H9 (cell line): ENCODE measurements around the gene OLR1. TPM values are rescaled to one million over a fixed set of nuclear protein-coding genes. Genes with fewer than 3 reads are reported as not detected.

Experiments
- DNase-seq: peaks from one replicate; pipeline ENCODE4 v3.0.0-alpha.2; 2017
- H2AFZ ChIP-seq: one replicate; pipeline ENCODE4 v1.6.1; 2013; ENCODE audit warnings: mild to moderate bottlenecking, low read length, control low read depth, moderate library complexity
- H2AK5ac ChIP-seq: 2 replicates; pipeline ENCODE4 v1.6.1; 2013; ENCODE audit warnings: low read length, control low read depth, mixed read lengths; ENCODE audit not compliant: insufficient read length
- H2BK120ac ChIP-seq: one replicate; pipeline ENCODE4 v1.6.1; 2013; ENCODE audit warnings: low read depth, mild to moderate bottlenecking, low read length, control low read depth, inconsistent platforms; ENCODE audit not compliant: poor library complexity, severe bottlenecking
- H2BK12ac ChIP-seq: 2 replicates; pipeline ENCODE4 v1.6.1; 2013; ENCODE audit warnings: low read length, control low read depth, mixed read lengths, low read depth; ENCODE audit not compliant: insufficient read length
- H2BK15ac ChIP-seq: 2 replicates; pipeline ENCODE4 v1.6.1; 2013; ENCODE audit warnings: low read depth, low read length, control low read depth
- H2BK20ac ChIP-seq: one replicate; pipeline ENCODE4 v1.6.1; 2013; ENCODE audit warnings: low read depth, mild to moderate bottlenecking, low read length, control low read depth, inconsistent platforms; ENCODE audit not compliant: poor library complexity, severe bottlenecking
- H2BK5ac ChIP-seq: 2 replicates; pipeline ENCODE4 v1.6.1; 2013; ENCODE audit warnings: low read length, control low read depth, mixed read lengths; ENCODE audit not compliant: insufficient read length
- H3K14ac ChIP-seq: 2 replicates; pipeline ENCODE4 v1.6.1; 2013; ENCODE audit warnings: low read length, control low read depth; ENCODE audit not compliant: insufficient read depth
- H3K18ac ChIP-seq: 2 replicates; pipeline ENCODE4 v1.6.1; 2013; ENCODE audit warnings: low read depth, mild to moderate bottlenecking, mixed read lengths, low read length, control low read depth; ENCODE audit not compliant: insufficient read length
- H3K23ac ChIP-seq: 2 replicates; pipeline ENCODE4 v1.6.1; 2013; ENCODE audit warnings: low read length, control low read depth, mixed read lengths, low read depth; ENCODE audit not compliant: insufficient read length
- H3K23me2 ChIP-seq: 2 replicates; pipeline ENCODE4 v1.6.1; 2013; ENCODE audit warnings: low read depth, mild to moderate bottlenecking, mixed read lengths, low read length, control low read depth; ENCODE audit not compliant: insufficient read length, poor library complexity, severe bottlenecking
- H3K27ac ChIP-seq: 2 replicates; pipeline ENCODE4 v1.5.1; 2013; ENCODE audit warnings: low read length, control low read depth, mixed read lengths, low read depth; ENCODE audit not compliant: insufficient read length
- H3K27me3 ChIP-seq: 2 replicates; pipeline ENCODE4 v1.6.1; 2013; ENCODE audit warnings: low read length, control low read depth, inconsistent platforms; ENCODE audit not compliant: insufficient read depth
- H3K4ac ChIP-seq: 2 replicates; pipeline ENCODE4 v1.6.1; 2013; ENCODE audit warnings: low read depth, mild to moderate bottlenecking, control low read depth, inconsistent platforms, low read length, moderate library complexity
- H3K4me1 ChIP-seq: 2 replicates; pipeline ENCODE4 v1.6.1; 2013; ENCODE audit warnings: low read length, control low read depth, inconsistent platforms; ENCODE audit not compliant: insufficient read depth
- H3K4me2 ChIP-seq: 2 replicates; pipeline ENCODE4 v1.6.1; 2013; ENCODE audit warnings: low read length, control low read depth, mixed read lengths; ENCODE audit not compliant: insufficient read length, insufficient read depth
- H3K56ac ChIP-seq: 2 replicates; pipeline ENCODE4 v1.6.1; 2013; ENCODE audit warnings: low read depth, mild to moderate bottlenecking, mixed read lengths, low read length, control low read depth; ENCODE audit not compliant: insufficient read length
- H3K79me1 ChIP-seq: 2 replicates; pipeline ENCODE4 v1.6.1; 2013; ENCODE audit warnings: low read depth, mild to moderate bottlenecking, moderate library complexity, low read length, control low read depth, inconsistent platforms; ENCODE audit not compliant: insufficient read depth, poor library complexity, severe bottlenecking
- H3K79me2 ChIP-seq: 2 replicates; pipeline ENCODE4 v1.6.1; 2013; ENCODE audit warnings: low read length, control low read depth, inconsistent platforms; ENCODE audit not compliant: insufficient read depth
- H3K9ac ChIP-seq: 2 replicates; pipeline ENCODE4 v1.6.1; 2013; ENCODE audit warnings: low read length, control low read depth, mixed read lengths; ENCODE audit not compliant: insufficient read length; ENCODE audit errors: extremely low read depth
- H3K9me3 ChIP-seq: one replicate; pipeline ENCODE4 v1.6.1; 2013; ENCODE audit warnings: low read depth, low read length, inconsistent platforms; ENCODE audit not compliant: control insufficient read depth
- H3T11ph ChIP-seq: one replicate; pipeline ENCODE4 v1.6.1; 2013; ENCODE audit warnings: mild to moderate bottlenecking, low read length, control low read depth, inconsistent platforms
- H4K20me1 ChIP-seq: one replicate; pipeline ENCODE4 v1.6.1; 2013; ENCODE audit not compliant: control insufficient read depth, insufficient read length, insufficient read depth
- H4K5ac ChIP-seq: 2 replicates; pipeline ENCODE4 v1.6.1; 2013; ENCODE audit warnings: low read depth, mild to moderate bottlenecking, mixed read lengths, low read length, control low read depth; ENCODE audit not compliant: insufficient read length
- H4K8ac ChIP-seq: replicated peaks from 2 replicates; pipeline ENCODE4 v1.6.1; 2013; ENCODE audit warnings: low read length, control low read depth, mixed read lengths, low read depth; ENCODE audit not compliant: insufficient read length
- H4K91ac ChIP-seq: 2 replicates; pipeline ENCODE4 v1.6.1; 2013; ENCODE audit warnings: low read depth, mild to moderate bottlenecking, moderate library complexity, mixed read lengths, low read length, control low read depth; ENCODE audit not compliant: insufficient read length
- H3K27ac Mint-ChIP-seq, 3 experiments: 2 replicates in 2 of 3; 3 replicates in 1 of 3; pipeline ENCODE4 v1.8.0; 2020 to 2021; ENCODE audit warnings: mixed read lengths in 3 of 3, mild to moderate bottlenecking in 1 of 3, moderate library complexity in 1 of 3
- H3K27me3 Mint-ChIP-seq: 2 replicates; pipeline ENCODE4 v1.8.0; 2021; ENCODE audit warnings: low read depth, mild to moderate bottlenecking, moderate library complexity, mixed read lengths
- H3K36me3 Mint-ChIP-seq, 3 experiments: 2 replicates in 2 of 3; 3 replicates in 1 of 3; pipeline ENCODE4 v1.8.0; 2020 to 2021; ENCODE audit warnings: low read depth in 3 of 3, mixed read lengths in 3 of 3; ENCODE audit not compliant: insufficient read depth in 1 of 3
- H3K4me1 Mint-ChIP-seq, 2 experiments: 2 replicates each; pipeline ENCODE4 v1.8.0; 2020; ENCODE audit warnings: mixed read lengths in 2 of 2
- H3K4me3 Mint-ChIP-seq, 2 experiments: 2 replicates in 1 of 2; 3 replicates in 1 of 2; pipeline ENCODE4 v1.8.0; 2020 to 2021; ENCODE audit warnings: mild to moderate bottlenecking in 2 of 2, mixed read lengths in 2 of 2, moderate library complexity in 1 of 2
- H3K9me3 Mint-ChIP-seq, 2 experiments: 2 replicates in 1 of 2; 3 replicates in 1 of 2; pipeline ENCODE4 v1.8.0; 2020; ENCODE audit warnings: mild to moderate bottlenecking in 2 of 2, mixed read lengths in 2 of 2, moderate library complexity in 1 of 2
- WGBS: extraction: QIAGEN DNeasy Blood & Tissue Kit; methylation state at CpG from one replicate; pipeline ENCODE4 v1.1.7; 2013; ENCODE audit warnings: missing lambda C conversion rate, low lambda C conversion rate, mixed read lengths; ENCODE audit not compliant: insufficient read length; ENCODE audit errors: extremely low coverage; 5-methylcytosine and 5-hydroxymethylcytosine counted together
- total RNA-seq: library from RNA; stranded (reverse); gene quantifications from 2 replicates; pipeline ENCODE4 v1.2.1, GENCODE V29; 2021
- TF ChIP-seq, protein P1 (sequence below): fragments of 200-600 bp; sonication (generic); conservative IDR thresholded peaks from 3 replicates; pipeline ENCODE4 v1.8.0; 2021; ENCODE audit warnings: antibody characterized with exemption, mild to moderate bottlenecking

The OLR1 gene
- total RNA-seq, 1 experiment from 2014 or later: not detected

DNA sequence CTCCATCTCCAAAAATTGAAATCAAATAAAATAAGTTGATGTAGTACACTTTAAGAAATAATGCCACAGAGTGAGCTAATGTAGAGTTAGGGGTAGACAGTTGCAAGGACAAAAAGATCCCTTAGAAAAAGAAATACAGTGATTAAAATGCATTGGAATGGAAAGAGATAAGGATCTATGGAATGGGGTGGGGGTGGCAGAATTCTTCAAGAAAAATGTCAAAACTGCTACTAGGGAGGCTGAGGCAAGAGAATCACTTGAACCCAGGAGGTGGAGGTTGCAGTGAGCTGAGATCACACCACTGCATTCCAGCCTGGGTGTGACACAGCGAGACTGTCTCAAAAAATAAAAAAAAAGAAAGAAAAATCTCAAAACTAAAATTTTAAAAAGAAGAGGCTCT, 6.5 kb downstream of the OLR1 start:
- no peak overlapping the region for H3K14ac ChIP-seq
- no peak overlapping the region for H2BK120ac ChIP-seq
- no CpG with 5 or more reads among the region's 1 CpG for WGBS
- H3K4me2 ChIP-seq: no peak overlapping the region
- no peaks in the 10 kb centered on the region for H3K9me3 Mint-ChIP-seq
- H2AFZ ChIP-seq: no peak overlapping the region
- no peaks in the 10 kb centered on the region for H3K27me3 ChIP-seq
- H2BK20ac ChIP-seq: no peak overlapping the region
- H2BK5ac ChIP-seq: no peak overlapping the region
- H3K23me2 ChIP-seq: no peaks in the 10 kb centered on the region
- H3K79me2 ChIP-seq: no peaks in the 10 kb centered on the region
- H3K23ac ChIP-seq: no peak overlapping the region
- no peak overlapping the region for H2AK5ac ChIP-seq
- no peaks in the 10 kb centered on the region for H3K36me3 Mint-ChIP-seq
- H4K91ac ChIP-seq: no peak overlapping the region
- H2BK12ac ChIP-seq: no peak overlapping the region
- TF ChIP-seq, protein P1, sequence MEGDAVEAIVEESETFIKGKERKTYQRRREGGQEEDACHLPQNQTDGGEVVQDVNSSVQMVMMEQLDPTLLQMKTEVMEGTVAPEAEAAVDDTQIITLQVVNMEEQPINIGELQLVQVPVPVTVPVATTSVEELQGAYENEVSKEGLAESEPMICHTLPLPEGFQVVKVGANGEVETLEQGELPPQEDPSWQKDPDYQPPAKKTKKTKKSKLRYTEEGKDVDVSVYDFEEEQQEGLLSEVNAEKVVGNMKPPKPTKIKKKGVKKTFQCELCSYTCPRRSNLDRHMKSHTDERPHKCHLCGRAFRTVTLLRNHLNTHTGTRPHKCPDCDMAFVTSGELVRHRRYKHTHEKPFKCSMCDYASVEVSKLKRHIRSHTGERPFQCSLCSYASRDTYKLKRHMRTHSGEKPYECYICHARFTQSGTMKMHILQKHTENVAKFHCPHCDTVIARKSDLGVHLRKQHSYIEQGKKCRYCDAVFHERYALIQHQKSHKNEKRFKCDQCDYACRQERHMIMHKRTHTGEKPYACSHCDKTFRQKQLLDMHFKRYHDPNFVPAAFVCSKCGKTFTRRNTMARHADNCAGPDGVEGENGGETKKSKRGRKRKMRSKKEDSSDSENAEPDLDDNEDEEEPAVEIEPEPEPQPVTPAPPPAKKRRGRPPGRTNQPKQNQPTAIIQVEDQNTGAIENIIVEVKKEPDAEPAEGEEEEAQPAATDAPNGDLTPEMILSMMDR: no peak
- no peak overlapping the region for H3K9ac ChIP-seq
- H3K4ac ChIP-seq: no peak overlapping the region
- no peak overlapping the region for H2BK15ac ChIP-seq
- no peak overlapping the region for H4K5ac ChIP-seq
- no peak overlapping the region for H3K4me3 Mint-ChIP-seq
- no peaks in the 10 kb centered on the region for H3K9me3 ChIP-seq
- no peaks in the 10 kb centered on the region for H3K27me3 Mint-ChIP-seq
- H3K4me1 Mint-ChIP-seq: no peaks in the 10 kb centered on the region
- H3K56ac ChIP-seq: no peak overlapping the region
- no peak overlapping the region for H3K27ac ChIP-seq
- no peaks in the 10 kb centered on the region for H3K79me1 ChIP-seq
- H4K20me1 ChIP-seq: no peaks in the 10 kb centered on the region
- no peak overlapping the region for H3K18ac ChIP-seq
- H3T11ph ChIP-seq: no peak overlapping the region
- no peaks in the 10 kb centered on the region for H3K4me1 ChIP-seq
- DNase-seq: no peak
- no peak overlapping the region for H4K8ac ChIP-seq
- no peak overlapping the region; a peak in 1 of 7 replicates for H3K27ac Mint-ChIP-seq
